HepG2 (cell line): ENCODE measurements around the gene C22orf31. TPM values are rescaled to one million over a fixed set of nuclear protein-coding genes. Genes with fewer than 3 reads are reported as not detected.

Experiments used
- E2F5 ChIP-seq: sonication (generic); formaldehyde crosslinking; conservative IDR thresholded peaks from 2 replicates; pipeline ENCODE4 v1.4.0; 2020; ENCODE audit warnings: missing genetic modification reagents
- FOXO1 ChIP-seq: sonication (generic); formaldehyde crosslinking; IDR thresholded peaks from 2 replicates; pipeline ENCODE4 v1.4.0; 2020; ENCODE audit warnings: missing genetic modification reagents
- HDAC6 ChIP-seq: fragments of 200-600 bp; sonication (generic); IDR thresholded peaks from 2 replicates; pipeline ENCODE4 v1.7.0; 2017; ENCODE audit warnings: mild to moderate bottlenecking, antibody characterized with exemption, low read length, low read depth
- KDM2A ChIP-seq: sonication (generic); formaldehyde crosslinking; IDR thresholded peaks from 2 replicates; pipeline ENCODE4 v1.4.0; 2020; ENCODE audit warnings: low read depth, missing genetic modification reagents, borderline replicate concordance
- KLF16 ChIP-seq, 2 experiments: sonication (generic) in 1 of 2; formaldehyde crosslinking in 1 of 2; IDR thresholded peaks; 2 replicates each; pipeline versions ENCODE4 v1.6.1 to v1.8.0; 2016 to 2023; ENCODE audit warnings: missing genetic modification reagents in 2 of 2, missing compliant biosample characterization in 1 of 2
- NFIC ChIP-seq: IDR thresholded peaks from 2 replicates; pipeline ENCODE4 v1.6.1; 2012; ENCODE audit warnings: mild to moderate bottlenecking, low read length, inconsistent platforms
- RERE ChIP-seq: IDR thresholded peaks from 2 replicates; pipeline ENCODE4 v1.6.1; 2016; ENCODE audit warnings: low read depth, missing genetic modification reagents, missing compliant biosample characterization
- THYN1 ChIP-seq: sonication (generic); formaldehyde crosslinking; IDR thresholded peaks from 2 replicates; pipeline ENCODE4 v1.8.1; 2023; ENCODE audit warnings: low read depth, mild to moderate bottlenecking, moderate library complexity, missing genetic modification reagents, borderline replicate concordance
- TRAFD1 ChIP-seq: sonication (generic); formaldehyde crosslinking; IDR thresholded peaks from 2 replicates; pipeline ENCODE4 v1.5.1; 2020; ENCODE audit warnings: missing genetic modification reagents, mild to moderate bottlenecking, borderline replicate concordance
- UBTF ChIP-seq: sonication (generic); formaldehyde crosslinking; IDR thresholded peaks from 2 replicates; pipeline ENCODE4 v1.4.0; 2020; ENCODE audit warnings: mild to moderate bottlenecking, missing genetic modification reagents
- ZNF12 ChIP-seq: sonication (generic); formaldehyde crosslinking; IDR thresholded peaks from 2 replicates; pipeline ENCODE4 v1.5.0; 2020; ENCODE audit warnings: missing genetic modification reagents
- ZNF232 ChIP-seq: sonication (generic); formaldehyde crosslinking; IDR thresholded peaks from 2 replicates; pipeline ENCODE4 v1.4.0; 2020; ENCODE audit warnings: missing genetic modification reagents, borderline replicate concordance
- ZNF296 ChIP-seq: sonication (generic); formaldehyde crosslinking; conservative IDR thresholded peaks from 2 replicates; pipeline ENCODE4 v1.5.0; 2020; ENCODE audit warnings: mild to moderate bottlenecking, missing genetic modification reagents
- ZNF451 ChIP-seq: sonication (generic); formaldehyde crosslinking; IDR thresholded peaks from 2 replicates; pipeline ENCODE4 v1.5.0; 2020; ENCODE audit warnings: mild to moderate bottlenecking, missing genetic modification reagents
- polyA plus RNA-seq, 8 experiments: library from polyadenylated mRNA; depleted of rRNA in 3 of 8; stranded (reverse) in 7 of 8; unstranded in 1 of 8; fragments of >200 nt; fragmentation: Illumina TruSeq in 4 of 8; extraction: Trizol in 4 of 8; gene quantifications; 2 replicates each; pipeline versions ENCODE4 v1.2.1 to v1.2.3, GENCODE V29; 2011 to 2016; ENCODE audit warnings: low read depth in 4 of 8, missing spikeins in 1 of 8, mixed read lengths in 1 of 8; ENCODE audit not compliant: insufficient read depth in 1 of 8
- total RNA-seq, 5 experiments: library from RNA; depleted of rRNA; stranded (reverse); fragments of >200 nt; fragmentation: Illumina TruSeq; extraction: Trizol; gene quantifications; 2 replicates each; pipeline ENCODE4 v1.2.3, GENCODE V29; 2016; ENCODE audit warnings: low read depth in 1 of 5

Gene C22orf31
- total and polyA plus RNA-seq, 2 of the 13 experiments (the other 11 are each of a cell fraction or from before 2014, with no cell fraction given): not detected

GRCh38 chr22:29022101-29022817, 39.4 kb downstream of the C22orf31 start (continued):
- TF ChIP-seq ZNF296 (CRISPR knock-in tag): no peak
- TF ChIP-seq ZNF12 (CRISPR knock-in tag): peak; percentile 27; the same call in 1 of the 2 replicates
- TF ChIP-seq ZNF232: no peak; the same call in 1 of the 2 replicates
- TF ChIP-seq UBTF (CRISPR knock-in tag): no peak
- no peak for TF ChIP-seq HDAC6
- 0 out of 2 replicates have a peak, but pooled peaks have one; percentile 30 for TF ChIP-seq NFIC
- TF ChIP-seq THYN1: no peak
- no peak for TF ChIP-seq KLF16 (CRISPR knock-in tag; IDR thresholded peaks at IDR 0.05)
- no peak for TF ChIP-seq ZNF451 (CRISPR knock-in tag)
- no peak for TF ChIP-seq FOXO1
- TF ChIP-seq E2F5 (CRISPR knock-in tag): no peak
- TF ChIP-seq TRAFD1 (CRISPR knock-in tag): no peak
- TF ChIP-seq RERE: no peak
- no peak for TF ChIP-seq KDM2A (CRISPR knock-in tag)
